A673 (cell line): ENCODE results near the gene SCUBE1. TPM values are rescaled to one million over a fixed set of nuclear protein-coding genes. Genes with fewer than 3 reads are reported as not detected.

Experiments
- BruUV-seq: library from RNA; stranded (reverse); fragments of 400-500 nt; replicated peaks from 2 replicates; lab custom pipeline; 2021; lab: Mats Ljungman, UMichigan
- CTCF ChIA-PET: fragments of 300-600 bp; sonication (Branson Sonifier 250); formaldehyde crosslinking; loops from one replicate; lab custom pipeline; 2022; ENCODE audit warnings: antibody characterized with exemption; lab: Charles Lee
- POLR2A ChIA-PET: fragments of 300-600 bp; sonication (Branson Sonifier 250); formaldehyde crosslinking; loops from one replicate; lab custom pipeline; 2022; ENCODE audit warnings: antibody characterized with exemption; ENCODE audit not compliant: low non-redundant PET; lab: Charles Lee
- DNase-seq: peaks from one replicate; pipeline ENCODE4 v3.0.0-alpha.2; 2015; ENCODE audit warnings: low spot score
- H3K27ac ChIP-seq: fragments of 200-600 bp; sonication (generic); 2 replicates; pipeline ENCODE4 v1.5.1; 2016; ENCODE audit warnings: mixed run types, low read depth, mild to moderate bottlenecking, mixed read lengths, antibody characterized with exemption, low read length; ENCODE audit not compliant: poor library complexity, severe bottlenecking
- H3K27me3 ChIP-seq: fragments of 200-600 bp; sonication (generic); replicated peaks from 2 replicates; pipeline ENCODE4 v1.6.1; 2017; ENCODE audit warnings: mixed run types, low read depth, mild to moderate bottlenecking, mixed read lengths, antibody characterized with exemption, low read length; ENCODE audit not compliant: insufficient read depth, poor library complexity
- H3K36me3 ChIP-seq: fragments of 200-600 bp; sonication (generic); 2 replicates; pipeline ENCODE4 v1.6.1; 2016; ENCODE audit warnings: mixed run types, mild to moderate bottlenecking, mixed read lengths, antibody characterized with exemption, low read length; ENCODE audit not compliant: insufficient read depth, poor library complexity, severe bottlenecking
- H3K4me1 ChIP-seq: fragments of 200-600 bp; sonication (generic); 2 replicates; pipeline ENCODE4 v1.6.1; 2017; ENCODE audit warnings: mixed run types, mild to moderate bottlenecking, mixed read lengths, antibody characterized with exemption, low read length; ENCODE audit not compliant: insufficient read depth, poor library complexity, severe bottlenecking
- H3K4me3 ChIP-seq: fragments of 200-600 bp; sonication (generic); 2 replicates; pipeline ENCODE4 v1.5.1; 2016; ENCODE audit warnings: low read depth, mixed run types, mild to moderate bottlenecking, mixed read lengths, low read length; ENCODE audit not compliant: poor library complexity, severe bottlenecking
- H3K9me3 ChIP-seq: fragments of 200-600 bp; sonication (generic); 2 replicates; pipeline ENCODE4 v1.6.1; 2016; ENCODE audit warnings: mixed run types, low read depth, mild to moderate bottlenecking, mixed read lengths, antibody characterized with exemption, low read length; ENCODE audit not compliant: poor library complexity, severe bottlenecking
- CTCF ChIP-seq: fragments of 300-800, 200-600 bp; sonication (generic); conservative IDR thresholded peaks from 2 replicates; pipeline ENCODE4 v1.5.1; 2017; ENCODE audit warnings: low read depth, mild to moderate bottlenecking, antibody characterized with exemption, low read length, moderate library complexity, mixed read lengths
- EZH2 ChIP-seq: fragments of 200-600 bp; sonication (generic); IDR thresholded peaks from 2 replicates; pipeline ENCODE4 v1.6.1; 2017; ENCODE audit warnings: borderline replicate concordance, low read depth, mild to moderate bottlenecking, mixed read lengths, antibody characterized with exemption, low read length; ENCODE audit not compliant: poor library complexity, severe bottlenecking
- intact Hi-C: fragments of 100-400 bp; cut with micrococcal nuclease; formaldehyde crosslinking; loops from one replicate; pipeline ENCODE4 v1.10.0; 2022; ENCODE audit not compliant: unreplicated experiment
- total RNA-seq: library from RNA; stranded (reverse); gene quantifications from 2 replicates; pipeline ENCODE4 v1.2.3, GENCODE V29; 2021

SCUBE1 gene
- total RNA-seq, 1 experiment from 2014 or later, result 0.24 TPM

GRCh38 chr22:43199541-43199940 is 143.6 kb downstream of the SCUBE1 start:
- DNase-seq, result no peak
- no TSS peak for BruUV-seq
- no peaks in the 10 kb centered on the region for H3K36me3 ChIP-seq
- H3K4me1 ChIP-seq, result no peaks in the 10 kb centered on the region
- no peak overlapping the region for H3K4me3 ChIP-seq
- intact Hi-C loops, result no loop called here
- H3K9me3 ChIP-seq, result no peaks in the 10 kb centered on the region
- no peak for TF ChIP-seq EZH2
- TF ChIP-seq CTCF, result no peak
- ChIA-PET CTCF (no interaction called here), POLR2A (interaction anchor here (0.5 kb wide), 1 partner anchor 55 kb away, joined by 3 read pairs; no protein-coding TSS in a partner anchor)
- H3K27ac ChIP-seq, result no peak overlapping the region
- H3K27me3 ChIP-seq, result no peaks in the 10 kb centered on the region

- no peak overlapping the region for H3K4me3 ChIP-seq
- POLR2A ChIA-PET, result interaction anchor here (0.5 kb wide), 1 partner anchor 56 kb away, joined by 3 read pairs; no protein-coding TSS in a partner anchor
- no peak for DNase-seq
- TF ChIP-seq EZH2, result no peak
- no peak for TF ChIP-seq CTCF
- H3K27ac ChIP-seq, result no peak overlapping the region
- H3K9me3 ChIP-seq, result no peaks in the 10 kb centered on the region
- no peaks in the 10 kb centered on the region for H3K27me3 ChIP-seq
- CTCF ChIA-PET, result no interaction called here
- intact Hi-C loops, result no loop called here
- H3K4me1 ChIP-seq, result no peaks in the 10 kb centered on the region
- no peaks in the 10 kb centered on the region for H3K36me3 ChIP-seq
- BruUV-seq, result no TSS peak
Measured at GRCh38 chr22:43198936-43199335, 144.2 kb downstream of the SCUBE1 start.

GRCh38 chr22:43198126-43198525 is 145.0 kb downstream of the SCUBE1 start:
- BruUV-seq, result no TSS peak
- no peaks in the 10 kb centered on the region for H3K9me3 ChIP-seq

More at GRCh38 chr22:43198126-43198525, 145.0 kb downstream of the SCUBE1 start:
- POLR2A ChIA-PET, result no interaction called here
- H3K27me3 ChIP-seq, result no peaks in the 10 kb centered on the region
- H3K4me1 ChIP-seq, result no peaks in the 10 kb centered on the region
- CTCF ChIA-PET, result no interaction called here
- H3K36me3 ChIP-seq, result no peaks in the 10 kb centered on the region
- no peak overlapping the region for H3K27ac ChIP-seq
- no peak for DNase-seq
- TF ChIP-seq CTCF, result no peak
- no peak for TF ChIP-seq EZH2
- no peak overlapping the region for H3K4me3 ChIP-seq
- intact Hi-C loops, result no loop called here
